ENCODE data around the gene LMO4. TPM values are rescaled to one million over a fixed set of nuclear protein-coding genes. Genes with fewer than 3 reads are reported as not detected.

LMO4 gene
- total and polyA plus RNA-seq, 8 donors: 30.7 to 120 (median 79.5) TPM

DNA sequence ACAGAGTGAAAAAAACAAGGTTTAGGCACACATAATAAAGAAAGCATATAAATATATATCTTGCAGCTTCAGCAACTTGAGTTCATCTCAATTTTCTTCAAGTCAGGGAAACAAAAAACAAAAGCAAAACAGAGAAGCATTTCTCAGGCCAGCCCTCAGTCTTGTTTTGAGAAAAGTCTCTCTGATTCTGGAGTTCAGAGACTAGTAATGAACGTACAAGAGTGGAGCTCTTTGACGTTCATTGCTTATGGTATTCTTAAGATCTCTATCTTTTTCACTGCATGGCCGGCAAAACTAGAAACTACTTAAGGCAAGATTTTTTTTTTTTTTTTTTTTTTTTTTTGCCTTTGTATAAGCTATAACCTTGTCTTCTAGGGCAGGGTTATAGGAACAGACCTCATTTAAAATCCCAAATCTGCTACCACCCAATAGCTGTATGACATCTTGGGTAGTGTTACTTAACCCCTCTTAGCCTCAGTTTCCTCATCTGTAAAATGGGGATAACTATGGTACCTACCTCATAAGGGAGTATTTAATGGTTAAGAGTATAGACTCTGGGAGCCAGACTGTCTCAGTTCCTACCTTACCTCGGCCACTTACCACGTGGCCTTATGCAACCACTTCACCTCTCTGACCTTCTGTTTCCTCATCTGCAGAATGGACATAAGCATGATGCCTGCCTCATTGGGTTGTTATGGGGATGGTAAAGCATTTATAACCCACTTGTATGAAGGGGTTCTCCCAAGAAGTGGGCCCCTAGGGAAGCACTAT is 33.6 kb downstream of the LMO4 start:
- Histone ChIP-seq H3K27me3 (no peaks in the 10 kb centered on the region), H3K9me3 (no peaks in the 10 kb centered on the region), H3K4me1 (no peaks in the 10 kb centered on the region), H3K36me3 (no peaks in the 10 kb centered on the region), H3K4me3 (no peak overlapping the region), H3K27ac (no peak overlapping the region)
- 68 to 78% (median 71%) methylated on average over 5 of the region's 5 CpGs for WGBS, 5 donors
- intact Hi-C loops (cut with DNase I; ENCODE audit: low total_unique reads): no loop called here
- TF ChIP-seq POLR2A (IDR thresholded peaks at IDR 0.05) (no peak), POLR2AphosphoS5 (IDR thresholded peaks at IDR 0.05) (no peak), EP300 (IDR thresholded peaks at IDR 0.05) (no peak)
- TF ChIP-seq, protein P1, sequence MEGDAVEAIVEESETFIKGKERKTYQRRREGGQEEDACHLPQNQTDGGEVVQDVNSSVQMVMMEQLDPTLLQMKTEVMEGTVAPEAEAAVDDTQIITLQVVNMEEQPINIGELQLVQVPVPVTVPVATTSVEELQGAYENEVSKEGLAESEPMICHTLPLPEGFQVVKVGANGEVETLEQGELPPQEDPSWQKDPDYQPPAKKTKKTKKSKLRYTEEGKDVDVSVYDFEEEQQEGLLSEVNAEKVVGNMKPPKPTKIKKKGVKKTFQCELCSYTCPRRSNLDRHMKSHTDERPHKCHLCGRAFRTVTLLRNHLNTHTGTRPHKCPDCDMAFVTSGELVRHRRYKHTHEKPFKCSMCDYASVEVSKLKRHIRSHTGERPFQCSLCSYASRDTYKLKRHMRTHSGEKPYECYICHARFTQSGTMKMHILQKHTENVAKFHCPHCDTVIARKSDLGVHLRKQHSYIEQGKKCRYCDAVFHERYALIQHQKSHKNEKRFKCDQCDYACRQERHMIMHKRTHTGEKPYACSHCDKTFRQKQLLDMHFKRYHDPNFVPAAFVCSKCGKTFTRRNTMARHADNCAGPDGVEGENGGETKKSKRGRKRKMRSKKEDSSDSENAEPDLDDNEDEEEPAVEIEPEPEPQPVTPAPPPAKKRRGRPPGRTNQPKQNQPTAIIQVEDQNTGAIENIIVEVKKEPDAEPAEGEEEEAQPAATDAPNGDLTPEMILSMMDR (IDR thresholded peaks at IDR 0.05): no peak
- no peak for DNase-seq

- no peak for DNase-seq
- Histone ChIP-seq H3K4me3 (no peak overlapping the region), H3K27ac (no peak overlapping the region), H3K36me3 (no peaks in the 10 kb centered on the region), H3K27me3 (no peaks in the 10 kb centered on the region), H3K4me1 (no peaks in the 10 kb centered on the region), H3K9me3 (no peaks in the 10 kb centered on the region)
- 78 to 85% (median 83%) methylated on average over 2 of the region's 2 CpGs for WGBS, 5 donors
- TF ChIP-seq, protein P1 (IDR thresholded peaks at IDR 0.05): no peak
- no peak for TF ChIP-seq POLR2A (IDR thresholded peaks at IDR 0.05)
- no peak for TF ChIP-seq EP300 (IDR thresholded peaks at IDR 0.05)
- TF ChIP-seq POLR2AphosphoS5 (IDR thresholded peaks at IDR 0.05): no peak
- intact Hi-C loops (cut with DNase I; ENCODE audit: low total_unique reads): no loop called here
Measured at GRCh38 chr1:87362834-87363426, 34.2 kb downstream of the LMO4 start.

GRCh38 chr1:87367549-87367948 is 38.9 kb downstream of the LMO4 start:
- H3K9me3 ChIP-seq: no peaks in the 10 kb centered on the region
- peaks cover 0 to 4% (median 0%) of the 10 kb centered on the region in 4 donors for H3K4me1 ChIP-seq
- DNase-seq: no peak
- 60 to 73% (median 66%) methylated on average over 3 of the region's 3 CpGs for WGBS, 5 donors
- intact Hi-C loops (cut with DNase I; ENCODE audit: low total_unique reads): no loop called here
- TF ChIP-seq, protein P1 (IDR thresholded peaks at IDR 0.05): no peak
- no peak for TF ChIP-seq POLR2A (IDR thresholded peaks at IDR 0.05)
- no peak for TF ChIP-seq POLR2AphosphoS5 (IDR thresholded peaks at IDR 0.05)
- TF ChIP-seq EP300 (IDR thresholded peaks at IDR 0.05): no peak
- H3K27ac ChIP-seq: no peak overlapping the region
- H3K27me3 ChIP-seq: no peaks in the 10 kb centered on the region
- no peaks in the 10 kb centered on the region for H3K36me3 ChIP-seq
- H3K4me3 ChIP-seq: no peak overlapping the region

DNA sequence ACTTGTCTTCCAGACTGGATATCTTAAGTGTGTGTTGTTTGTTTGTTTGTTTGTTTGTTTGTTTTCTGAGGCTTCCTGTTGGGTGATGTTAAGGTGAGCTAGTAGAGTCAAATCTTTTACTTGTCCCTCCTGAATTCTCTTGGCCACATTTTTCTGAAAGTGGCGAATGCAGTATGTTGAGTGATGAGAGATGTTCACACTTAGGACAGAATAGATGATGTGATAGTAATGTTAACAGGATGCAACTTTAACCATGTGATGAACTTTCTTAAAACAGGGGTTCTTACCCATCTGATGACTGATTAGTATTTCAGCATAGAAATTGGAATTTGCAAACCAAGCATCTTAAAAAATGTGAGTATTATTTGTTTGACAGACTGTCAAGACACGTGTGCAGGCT is 40.2 kb downstream of the LMO4 start:
- Histone ChIP-seq H3K4me1 (peaks cover 0 to 4% (median 0%) of the 10 kb centered on the region in 4 donors), H3K27ac (no peak overlapping the region), H3K36me3 (no peaks in the 10 kb centered on the region), H3K27me3 (no peaks in the 10 kb centered on the region), H3K9me3 (no peaks in the 10 kb centered on the region), H3K4me3 (no peak overlapping the region)
- intact Hi-C loops (cut with DNase I; ENCODE audit: low total_unique reads): no loop called here
- WGBS, 5 donors: 85 to 94% (median 88%) methylated on average over 2 of the region's 2 CpGs
- no peak for DNase-seq
- no peak for TF ChIP-seq POLR2A (IDR thresholded peaks at IDR 0.05)
- TF ChIP-seq EP300 (IDR thresholded peaks at IDR 0.05): no peak
- no peak for TF ChIP-seq POLR2AphosphoS5 (IDR thresholded peaks at IDR 0.05)
- TF ChIP-seq, protein P1 (IDR thresholded peaks at IDR 0.05): no peak

Data from stomach (tissue), 9 donors.